PC-9 (cell line): ENCODE data around the gene SYNDIG1.

Source experiments
- CTCF ChIP-seq: fragments of 200-600 bp; sonication (generic); conservative IDR thresholded peaks from 2 replicates; pipeline ENCODE4 v1.6.1; 2017; ENCODE audit warnings: mixed run types, antibody characterized with exemption, mild to moderate bottlenecking, moderate library complexity
- EZH2 ChIP-seq: fragments of 200-600 bp; sonication (generic); IDR thresholded peaks from 2 replicates; pipeline ENCODE4 v1.8.0; 2017; ENCODE audit warnings: antibody characterized with exemption, low read depth

- TF ChIP-seq CTCF (no peak), EZH2 (no peak)
Observed at GRCh38 chr20:24701027-24701426, 231.6 kb downstream of the SYNDIG1 start.
